H1 (cell line): ENCODE measurements around the gene AP3D1.

Experiments used
- CTCF ChIP-seq, 3 experiments: IDR thresholded peaks; 1 replicate in 2 of 3; 2 replicates in 1 of 3; pipeline versions ENCODE4 v1.5.1 to v1.6.1; 2011; ENCODE audit warnings: low read length in 3 of 3, mild to moderate bottlenecking in 3 of 3, inconsistent platforms in 2 of 3, low read depth in 1 of 3, moderate library complexity in 1 of 3; ENCODE audit not compliant: insufficient read depth in 1 of 3; ENCODE audit errors: control extremely low read depth in 1 of 3
- EP300 ChIP-seq, 2 experiments: IDR thresholded peaks; 1 replicate in 1 of 2; 2 replicates in 1 of 2; pipeline ENCODE4 v1.6.1; 2011 to 2012; ENCODE audit warnings: low read depth in 2 of 2, low read length in 2 of 2, mild to moderate bottlenecking in 2 of 2, borderline replicate concordance in 1 of 2, inconsistent platforms in 1 of 2, moderate library complexity in 1 of 2
- POLR2A ChIP-seq, 2 experiments: IDR thresholded peaks; 1 replicate in 1 of 2; 2 replicates in 1 of 2; pipeline ENCODE4 v1.6.1; 2011; ENCODE audit warnings: low read depth in 2 of 2, low read length in 2 of 2, mild to moderate bottlenecking in 2 of 2; ENCODE audit errors: control extremely low read depth in 1 of 2
- RAD21 ChIP-seq, 2 experiments: IDR thresholded peaks in 1 of 2; conservative IDR thresholded peaks in 1 of 2; 2 replicates each; pipeline ENCODE4 v1.6.1; 2011; ENCODE audit warnings: low read depth in 2 of 2, low read length in 2 of 2, improper control_type of control experiment in 1 of 2, inconsistent platforms in 1 of 2, mild to moderate bottlenecking in 1 of 2, moderate library complexity in 1 of 2
- SIRT6 ChIP-seq: IDR thresholded peaks from one replicate; pipeline ENCODE4 v1.7.1; 2012; ENCODE audit warnings: low read length, inconsistent platforms

GRCh38 chr19:2193807-2194206, 42.4 kb upstream of the AP3D1 start:
- no peak for TF ChIP-seq CTCF (IDR thresholded peaks at IDR 0.05; ENCODE audit: control extremely low read depth in 1 of 3, insufficient read depth in 1 of 3, low read depth in 1 of 3, low read length in 3 of 3)
- no peak for TF ChIP-seq SIRT6
- no peak for TF ChIP-seq EP300 (IDR thresholded peaks at IDR 0.05; ENCODE audit: borderline replicate concordance in 1 of 2, low read depth in 2 of 2, low read length in 2 of 2)
- no peak for TF ChIP-seq POLR2A (IDR thresholded peaks at IDR 0.05; ENCODE audit: control extremely low read depth in 1 of 2, low read depth in 2 of 2, low read length in 2 of 2)
- no peak for TF ChIP-seq RAD21 (IDR thresholded peaks at IDR 0.05 in 1 of 2, conservative IDR thresholded peaks at IDR 0.05 in 1 of 2; ENCODE audit: low read depth in 2 of 2, low read length in 2 of 2)
